Gastrocnemius medialis (tissue), 4 donors: ENCODE results near the gene KIRREL3.

Source experiments
- CTCF ChIP-seq, 5 experiments: fragments of 450-650 bp in 3 of 5; fragments of 200-600 bp in 2 of 5; sonication (generic) in 2 of 5; IDR thresholded peaks in 4 of 5; conservative IDR thresholded peaks in 1 of 5; 1 replicate in 4 of 5; 2 replicates in 1 of 5; pipeline ENCODE4 v1.5.1; 2016 to 2019; ENCODE audit warnings: antibody characterized with exemption in 5 of 5, mild to moderate bottlenecking in 3 of 5, moderate library complexity in 3 of 5
- POLR2A ChIP-seq, 2 donors: fragments of 450-650 bp; IDR thresholded peaks; one replicate each; pipeline ENCODE4 v1.6.1; 2017; ENCODE audit warnings: antibody characterized with exemption in 2 of 2, mild to moderate bottlenecking in 2 of 2, moderate library complexity in 2 of 2

- no peak for TF ChIP-seq POLR2A (IDR thresholded peaks at IDR 0.05)
- TF ChIP-seq CTCF (IDR thresholded peaks at IDR 0.05 in 4 of 5, conservative IDR thresholded peaks at IDR 0.05 in 1 of 5), result no peak
Observed at GRCh38 chr11:126415669-126416420, 584.7 kb downstream of the KIRREL3 start.
